NCI-H345 treated with DMSO at 0.1 percent for 48 hours (cell line): Measurements from ENCODE around the gene CCL24.
"Not testable (repeated sequence)": the region's sequence is repeated elsewhere in the genome, so short reads cannot be mapped to it uniquely, and the experiment has no call there.

Experiments
- DNase-seq: peaks from one replicate; lab custom pipeline; 2025; ENCODE audit not compliant: unreplicated experiment; lab: John Stamatoyannopoulos, UW

CCL24 gene, protein sequence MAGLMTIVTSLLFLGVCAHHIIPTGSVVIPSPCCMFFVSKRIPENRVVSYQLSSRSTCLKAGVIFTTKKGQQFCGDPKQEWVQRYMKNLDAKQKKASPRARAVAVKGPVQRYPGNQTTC

GRCh38 chr7:75813781-75814236, at the start of gene CCL24:
Gene CCL24, minus strand, starts transcription at chr7:75813806. Its CDS starts 91 bp downstream, at chr7:75813715.
- DNase-seq, result no peak

DNA sequence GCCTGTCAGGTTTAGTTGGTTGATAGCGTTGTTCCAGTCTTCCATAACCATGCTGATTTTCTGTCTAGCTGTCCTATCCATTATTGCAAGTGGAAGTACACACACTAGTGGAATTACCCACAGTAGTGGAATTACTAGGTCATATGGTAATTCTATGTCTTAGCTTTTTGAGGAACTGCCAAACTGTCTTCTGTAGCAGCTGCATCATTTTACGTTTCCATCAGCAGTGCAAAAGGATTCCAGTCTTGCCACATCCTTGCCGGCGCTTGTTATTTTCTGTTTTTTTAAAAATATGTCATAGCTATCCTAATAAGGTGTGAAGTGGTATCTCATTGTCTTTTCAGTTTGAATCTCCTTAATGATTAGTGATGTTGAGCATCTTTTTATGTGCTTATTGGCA, 48.0 kb upstream of the CCL24 start:
- DNase-seq, result no peak

DNA sequence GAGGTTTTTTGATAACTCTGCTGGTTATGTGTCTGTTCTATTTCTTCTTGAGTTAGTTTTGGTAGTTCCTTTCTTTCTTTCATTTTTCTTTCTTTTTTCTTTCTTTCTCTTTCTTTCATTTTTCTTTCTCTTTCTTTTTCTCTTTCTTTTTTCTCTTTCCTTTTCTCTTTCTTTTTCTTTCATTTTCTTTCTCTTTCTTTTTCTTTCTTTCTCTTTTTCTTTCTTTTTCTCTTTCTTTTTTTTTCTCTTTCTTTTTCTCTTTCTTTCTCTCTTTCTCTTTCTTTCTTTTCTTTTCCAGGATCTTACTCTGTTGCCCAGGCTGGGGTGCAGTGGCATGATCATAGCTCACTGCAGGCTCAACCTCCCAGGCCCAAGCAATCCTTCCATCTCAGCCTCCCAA, 44.8 kb upstream of the CCL24 start:
- no peak for DNase-seq

DNA sequence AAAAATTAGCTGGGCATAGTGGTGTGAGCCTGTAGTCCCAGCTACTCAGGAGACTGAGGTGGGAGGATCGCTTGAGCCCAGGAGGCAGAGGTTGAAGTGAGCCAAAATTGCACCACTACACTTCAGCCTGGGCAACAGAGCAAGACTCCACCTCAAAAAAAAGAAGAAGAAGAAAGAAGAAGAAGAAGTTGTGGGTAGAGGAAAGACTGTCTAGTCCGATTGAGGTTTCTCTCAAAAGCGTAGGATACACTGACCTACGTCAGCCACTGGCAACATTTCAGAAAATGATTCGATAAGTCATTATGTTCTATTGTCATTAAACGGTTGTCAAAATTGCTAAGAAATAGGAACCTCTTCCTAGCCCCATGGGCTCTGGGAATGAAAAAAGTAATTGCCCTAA, 42.9 kb upstream of the CCL24 start:
- no peak for DNase-seq

- DNase-seq, result not testable (repeated sequence)
Measured at GRCh38 chr7:75854813-75855345, 41.3 kb upstream of the CCL24 start.

DNA sequence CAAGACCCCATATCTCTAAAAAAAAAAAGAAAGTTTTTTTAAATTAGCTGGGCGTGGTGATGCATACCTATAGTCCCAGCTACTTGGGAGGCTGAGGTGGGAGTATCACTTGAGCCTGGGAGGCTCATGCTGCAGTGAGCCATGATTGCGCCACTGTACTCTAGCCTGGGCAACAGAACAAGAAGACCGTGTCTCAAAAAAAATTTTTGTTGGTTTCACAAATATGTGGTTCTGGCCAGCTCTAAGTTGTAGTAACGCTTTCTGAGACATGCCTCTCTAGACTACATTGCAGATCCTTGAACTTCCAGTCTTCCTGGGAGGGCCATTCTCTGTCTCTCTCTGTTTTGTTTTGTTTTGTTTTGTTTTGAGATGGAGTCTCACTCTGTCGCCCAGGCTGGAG, 40.6 kb upstream of the CCL24 start:
- DNase-seq, result no peak

- DNase-seq, result no peak
Measured at GRCh38 chr7:75850235-75850634, 36.6 kb upstream of the CCL24 start.

DNA sequence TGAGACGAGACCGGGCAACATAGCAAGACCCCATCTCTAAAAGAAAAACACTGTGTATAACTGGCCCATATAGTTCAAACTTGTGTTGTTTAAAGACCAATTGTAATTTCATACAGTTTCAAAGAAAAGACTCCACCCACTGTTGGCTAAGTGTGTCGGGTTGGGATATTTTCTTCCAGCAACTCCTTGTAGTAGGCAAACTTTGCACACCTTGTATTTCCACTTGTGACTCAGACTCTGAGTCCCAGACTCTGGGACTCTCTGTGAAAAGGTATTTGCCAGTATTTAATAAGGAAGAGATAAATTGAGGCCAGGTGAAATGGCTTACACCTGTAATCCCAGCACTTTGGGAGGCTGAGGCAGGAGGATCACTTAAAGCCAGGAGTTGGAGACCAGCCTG, 36.0 kb upstream of the CCL24 start:
- no peak for DNase-seq

DNA sequence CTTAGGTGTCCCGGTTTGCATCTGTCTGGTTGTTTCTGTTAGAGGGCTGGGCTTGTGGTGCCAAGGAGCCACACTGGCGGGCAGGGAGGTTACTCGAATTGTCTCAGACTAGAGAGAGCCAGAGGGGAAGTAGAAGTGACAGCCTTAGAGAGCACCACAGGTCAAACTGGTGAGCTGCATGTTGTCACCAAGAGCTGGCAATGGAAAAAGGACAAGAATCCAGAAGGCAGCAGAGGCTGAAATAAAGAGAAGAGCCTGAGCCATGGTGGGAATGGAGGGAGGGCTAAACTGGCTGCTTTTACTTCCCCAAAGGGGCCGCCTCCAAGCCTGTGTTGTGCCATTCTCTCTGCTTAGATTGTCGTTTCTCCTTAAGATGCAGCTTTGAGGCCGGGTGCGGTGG, 34.1 kb upstream of the CCL24 start:
- no peak for DNase-seq

DNA sequence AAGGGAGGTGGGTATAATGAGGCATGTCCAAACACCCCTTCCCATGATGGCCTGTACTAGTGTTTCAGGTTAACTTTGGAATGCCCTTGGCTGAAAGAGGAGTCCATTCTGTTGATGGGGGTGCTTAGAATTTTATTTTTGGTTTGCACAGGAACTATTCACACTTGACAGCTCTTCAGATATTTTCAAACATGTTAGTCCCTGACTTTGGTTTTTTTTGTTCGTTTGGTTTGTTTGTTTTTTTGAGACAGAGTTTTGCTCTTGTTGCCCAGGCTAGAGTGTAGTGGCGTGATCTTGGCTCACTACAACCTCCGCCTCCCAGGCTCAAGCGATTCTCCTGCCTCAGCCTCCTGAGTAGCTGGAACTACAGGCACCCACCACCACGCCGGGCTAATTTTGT, 31.5 kb upstream of the CCL24 start:
- DNase-seq, result not testable (repeated sequence)

DNA sequence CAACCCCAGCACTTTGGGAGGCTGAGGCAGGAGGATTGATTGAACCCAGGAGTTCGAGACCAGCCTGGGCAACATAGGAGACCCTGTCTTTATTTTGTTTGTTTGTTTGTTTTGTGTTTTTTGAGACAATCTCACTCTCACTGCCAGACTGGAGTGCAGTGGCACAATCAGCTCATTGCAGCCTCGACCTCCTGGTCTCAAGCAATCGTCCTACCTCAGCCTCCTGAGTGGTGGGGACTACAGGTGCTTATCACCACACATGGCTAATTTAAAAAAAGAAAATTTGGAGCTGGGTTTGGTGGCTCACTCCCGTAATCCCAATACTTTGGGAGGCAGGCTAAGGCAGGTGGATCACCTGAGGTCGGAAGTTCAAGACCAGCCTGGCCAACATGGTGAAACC, 30.6 kb upstream of the CCL24 start:
- DNase-seq, result no peak

GRCh38 chr7:75843613-75844116, 30.1 kb upstream of the CCL24 start:
- DNase-seq, result no peak

GRCh38 chr7:75842836-75843446, 29.3 kb upstream of the CCL24 start:
- no peak for DNase-seq

GRCh38 chr7:75840029-75840428, 26.4 kb upstream of the CCL24 start:
- no peak for DNase-seq

DNA sequence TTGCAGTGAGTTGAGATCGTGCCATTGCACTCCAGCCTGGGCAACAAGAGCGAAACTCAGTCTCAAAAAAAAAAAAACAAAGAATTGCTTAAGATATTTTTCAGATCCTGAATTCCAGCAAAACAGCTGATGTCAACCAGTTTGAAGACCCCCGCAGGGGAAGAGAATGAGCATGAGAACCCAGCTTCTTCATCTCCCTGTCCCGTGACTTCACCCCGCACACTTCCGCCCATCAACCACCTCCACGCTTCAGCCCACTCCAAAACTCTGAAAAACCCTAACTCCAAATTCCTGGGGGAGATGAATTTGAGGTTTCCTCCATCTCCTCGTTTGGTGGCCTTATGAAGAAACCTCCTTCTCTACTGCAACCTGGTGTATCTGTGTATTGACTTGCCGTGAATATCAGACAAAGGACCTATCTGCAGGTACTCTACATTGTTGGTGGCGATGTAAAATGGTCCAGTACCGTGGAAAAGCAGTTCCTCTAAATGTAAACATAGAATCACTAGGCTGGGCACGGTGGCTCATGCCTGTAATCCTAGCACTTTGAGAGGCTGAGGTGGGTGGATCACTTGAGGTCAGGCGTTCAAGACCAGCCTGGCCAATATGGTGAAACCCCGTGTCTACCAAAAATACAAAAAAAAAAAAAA, 24.8 kb upstream of the CCL24 start:
- not testable (repeated sequence) for DNase-seq

DNA sequence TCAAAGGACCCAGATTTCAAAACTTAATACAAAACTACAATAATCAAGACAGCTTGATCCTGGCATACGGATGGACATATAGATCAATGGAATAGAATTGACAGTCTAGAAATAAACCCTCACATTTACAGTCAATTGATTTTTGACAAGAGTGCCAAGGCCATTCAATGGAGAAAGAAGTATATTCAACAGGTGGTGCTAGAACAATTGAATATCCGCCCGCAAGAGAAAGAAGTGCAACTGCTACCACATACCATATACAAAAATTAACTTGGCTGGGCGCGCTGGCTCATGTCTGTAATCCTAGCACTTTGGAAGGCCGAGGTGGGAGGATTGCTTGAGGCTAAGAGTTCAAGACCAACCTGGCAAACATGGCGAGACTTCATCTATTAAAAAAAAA, 23.2 kb upstream of the CCL24 start:
- DNase-seq, result no peak

DNA sequence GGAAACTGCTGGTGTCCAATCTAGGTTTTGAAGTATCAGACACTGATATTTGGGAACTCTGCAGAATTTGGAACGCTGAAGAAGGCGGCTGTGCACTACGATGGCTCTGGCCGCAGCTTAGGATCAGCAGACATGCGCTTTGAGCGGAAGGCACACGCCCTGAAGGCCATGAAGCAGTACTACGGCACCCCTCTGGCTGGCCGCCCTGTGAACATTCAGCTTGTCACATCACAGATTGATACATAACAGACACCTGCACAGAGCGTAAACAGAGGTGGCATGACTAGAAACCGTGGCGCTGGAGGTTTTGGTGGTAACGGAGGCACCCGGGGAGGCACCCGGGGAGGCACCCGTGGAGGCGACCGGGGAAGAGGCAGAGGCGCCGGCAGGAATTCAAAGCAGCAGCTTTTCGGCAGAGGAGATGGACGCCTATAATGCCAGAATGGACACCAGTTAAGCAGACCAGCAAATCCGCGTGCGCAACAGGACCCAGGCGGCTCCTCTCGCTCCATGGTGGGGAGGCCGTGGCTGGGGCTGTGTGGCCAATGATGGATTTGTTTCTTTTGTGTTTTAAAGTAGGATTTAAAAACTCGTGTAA, 22.2 kb upstream of the CCL24 start:
- no peak for DNase-seq

DNA sequence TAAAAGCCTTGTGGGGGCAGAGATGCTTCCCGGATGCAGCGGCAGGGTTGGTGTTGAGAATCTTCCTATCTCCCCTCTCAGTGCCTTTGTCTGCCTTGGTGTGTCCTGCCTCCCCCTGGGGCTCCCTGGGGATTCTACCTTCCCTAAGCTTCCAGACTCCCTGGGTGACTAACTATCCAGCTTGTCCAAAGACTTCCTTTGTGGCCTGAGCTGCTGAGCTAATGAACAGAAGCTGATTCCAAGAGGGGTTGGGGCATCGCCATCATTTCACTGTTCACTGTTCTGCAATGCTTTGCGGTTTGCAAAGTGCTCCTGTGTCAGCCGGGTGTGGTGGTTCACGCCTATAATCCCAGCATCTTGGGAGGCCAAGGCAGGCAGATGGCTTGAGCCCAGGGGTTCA, 20.1 kb upstream of the CCL24 start:
- not testable (repeated sequence) for DNase-seq

- no peak for DNase-seq
Measured at GRCh38 chr7:75830978-75831377, 17.4 kb upstream of the CCL24 start.

DNA sequence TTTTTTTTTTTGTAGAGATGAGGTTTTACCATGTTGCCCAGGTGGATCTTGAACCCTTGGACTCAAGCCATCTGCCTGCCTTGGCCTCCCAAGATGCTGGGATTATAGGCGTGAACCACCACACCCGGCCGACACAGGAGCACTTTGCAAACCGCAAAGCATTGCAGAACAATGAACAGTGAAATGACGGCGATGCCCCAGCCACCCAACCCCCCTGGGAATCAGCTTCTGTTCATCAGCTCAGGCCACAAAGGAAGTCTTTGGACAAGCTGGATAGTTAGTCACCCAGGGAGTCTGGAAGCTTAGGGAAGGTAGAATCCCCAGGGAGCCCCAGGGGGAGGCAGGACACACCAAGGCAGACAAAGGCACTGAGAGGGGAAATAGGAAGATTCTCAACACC, 16.1 kb upstream of the CCL24 start:
- DNase-seq, result not testable (repeated sequence)

DNA sequence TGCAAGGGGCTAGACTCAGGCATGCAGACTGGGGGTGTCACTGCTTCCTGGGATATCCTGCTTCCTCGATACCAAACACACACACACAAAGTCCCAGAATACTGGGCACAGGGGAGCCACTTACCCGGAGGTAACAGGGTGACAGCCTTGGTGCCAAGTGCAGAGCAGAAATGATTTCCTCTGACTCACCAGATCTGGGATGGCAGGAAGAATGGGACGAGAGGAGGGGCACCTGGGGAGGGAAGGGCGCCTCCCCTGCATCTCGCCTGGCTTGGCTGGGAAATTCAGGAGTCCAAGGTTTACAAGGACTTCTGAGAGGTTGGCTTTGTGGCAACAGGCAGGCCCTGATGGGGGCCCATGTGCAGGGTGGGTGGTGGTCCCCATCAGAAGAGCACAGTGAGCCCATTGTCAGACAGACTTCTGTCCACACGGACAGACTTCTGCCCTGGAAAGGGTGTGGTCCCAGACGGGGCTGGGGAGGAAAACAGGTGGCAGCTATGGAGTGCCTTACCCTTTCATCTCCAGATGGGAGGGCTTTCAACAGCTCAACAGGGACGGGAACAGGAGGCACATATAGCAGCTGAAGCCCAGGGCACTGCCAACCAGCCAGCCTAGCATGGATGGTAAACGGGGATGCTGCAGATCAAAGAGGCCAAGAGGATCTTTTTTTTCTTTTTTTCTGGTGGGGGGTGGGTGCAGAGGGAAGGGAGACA, 9.7 kb upstream of the CCL24 start:
- DNase-seq, result no peak
